PFSK-1 (cell line): ENCODE results near the gene WDR35.

Experiments used
- FOXP2 ChIP-seq: optimal IDR thresholded peaks from 2 replicates; pipeline ENCODE3; 2011; ENCODE audit warnings: borderline replicate concordance, control low read depth, inconsistent platforms; ENCODE audit not compliant: insufficient read depth; ENCODE audit errors: extremely low read length, extremely low read depth
- POLR2AphosphoS5 ChIP-seq: IDR thresholded peaks from 2 replicates; pipeline ENCODE4 v1.6.1; 2012; ENCODE audit warnings: low read depth, mild to moderate bottlenecking, control low read depth, low read length, moderate library complexity
- REST ChIP-seq, 2 experiments: IDR thresholded peaks; 2 replicates each; pipeline versions ENCODE4 v1.6.1 to v1.8.0; 2011 to 2012; ENCODE audit warnings: low read depth in 2 of 2, low read length in 2 of 2, control low read depth in 1 of 2, inconsistent platforms in 1 of 2, mild to moderate bottlenecking in 1 of 2, moderate library complexity in 1 of 2; ENCODE audit not compliant: insufficient read depth in 1 of 2
- SIN3A ChIP-seq: IDR thresholded peaks from 2 replicates; pipeline ENCODE4 v1.6.1; 2012; ENCODE audit warnings: mild to moderate bottlenecking, low read length, moderate library complexity, borderline replicate concordance; ENCODE audit not compliant: insufficient read depth
- TAF1 ChIP-seq: IDR thresholded peaks from 2 replicates; pipeline ENCODE4 v1.6.1; 2012; ENCODE audit warnings: low read length, control low read depth, borderline replicate concordance; ENCODE audit not compliant: insufficient read depth

GRCh38 chr2:19868224-19868623 lies 121.7 kb downstream of the WDR35 start:
- TF ChIP-seq REST (IDR thresholded peaks at IDR 0.05; ENCODE audit: insufficient read depth in 1 of 2, low read depth in 2 of 2, low read length in 2 of 2) (no peak), POLR2AphosphoS5 (no peak), SIN3A (no peak), TAF1 (no peak), FOXP2 (no peak)
